Caco-2 (cell line): ENCODE results near the gene HRG. TPM values are rescaled to one million over a fixed set of nuclear protein-coding genes. Genes with fewer than 3 reads are reported as not detected.
A peak's percentile ranks its signal among the peaks of the same experiment; 100 is the strongest.

Experiments used
- BruUV-seq: library from RNA; stranded (reverse); fragments of 400-500 nt; replicated peaks from 2 replicates; lab custom pipeline; 2021; lab: Mats Ljungman, UMichigan
- CTCF ChIA-PET: fragments of 300-600 bp; sonication (Branson Sonifier 250); formaldehyde crosslinking; loops from one replicate; lab custom pipeline; 2022; ENCODE audit warnings: antibody characterized with exemption; lab: Charles Lee
- POLR2A ChIA-PET: fragments of 300-600 bp; sonication (Branson Sonifier 250); formaldehyde crosslinking; loops from one replicate; lab custom pipeline; 2022; ENCODE audit warnings: antibody characterized with exemption; lab: Charles Lee
- DNase-seq, 2 experiments: peaks; one replicate each; pipeline versions ENCODE4 v3.0.0 to v3.0.0-alpha.2; 2020 to 2022
- H3K27me3 ChIP-seq: replicated peaks from 2 replicates; pipeline ENCODE4 v1.6.0; 2011; ENCODE audit warnings: low read length; ENCODE audit not compliant: control insufficient read depth, insufficient read depth
- H3K36me3 ChIP-seq: 2 replicates; pipeline ENCODE4 v1.5.1; 2011; ENCODE audit warnings: low read length; ENCODE audit not compliant: control insufficient read depth, insufficient read depth
- H3K4me1 ChIP-seq: fragments of 250-450 bp; sonication (Bioruptor Pico); 2 replicates; pipeline ENCODE4 v1.5.1; 2020; ENCODE audit warnings: mild to moderate bottlenecking
- H3K4me3 ChIP-seq: 2 replicates; pipeline ENCODE4 v1.5.1; 2011; ENCODE audit warnings: low read depth, mild to moderate bottlenecking, control low read depth, low read length
- H3K9me3 ChIP-seq: fragments of 250-450 bp; sonication (Bioruptor Pico); 2 replicates; pipeline ENCODE4 v1.5.1; 2020; ENCODE audit warnings: mild to moderate bottlenecking, moderate library complexity
- H3K27ac Mint-ChIP-seq: one replicate; pipeline ENCODE4 v1.8.0; 2022; ENCODE audit warnings: mixed read lengths; ENCODE audit not compliant: unreplicated experiment
- H3K27me3 Mint-ChIP-seq: one replicate; pipeline ENCODE4 v1.8.0; 2022; ENCODE audit warnings: mixed read lengths; ENCODE audit not compliant: insufficient read depth, unreplicated experiment
- H3K36me3 Mint-ChIP-seq: one replicate; pipeline ENCODE4 v1.8.0; 2022; ENCODE audit warnings: mild to moderate bottlenecking, mixed read lengths; ENCODE audit not compliant: insufficient read depth, unreplicated experiment
- H3K4me1 Mint-ChIP-seq: one replicate; pipeline ENCODE4 v1.8.0; 2022; ENCODE audit warnings: low read depth, mixed read lengths; ENCODE audit not compliant: unreplicated experiment
- H3K4me3 Mint-ChIP-seq: one replicate; pipeline ENCODE4 v1.8.0; 2022; ENCODE audit warnings: mild to moderate bottlenecking, moderate library complexity, mixed read lengths; ENCODE audit not compliant: unreplicated experiment
- H3K9me3 Mint-ChIP-seq: one replicate; pipeline ENCODE4 v1.8.0; 2022; ENCODE audit warnings: mixed read lengths; ENCODE audit not compliant: unreplicated experiment
- intact Hi-C: fragments of 100-400 bp; cut with micrococcal nuclease; formaldehyde crosslinking; loops from one replicate; pipeline ENCODE4 v1.10.0; 2022; ENCODE audit not compliant: unreplicated experiment
- total RNA-seq: library from RNA; stranded (reverse); gene quantifications from 2 replicates; pipeline ENCODE4 v1.2.3, GENCODE V29; 2022
- TF ChIP-seq, protein P1 (sequence below), 2 experiments: fragments of 200-600 bp in 1 of 2; IDR thresholded peaks; 1 replicate in 1 of 2; 2 replicates in 1 of 2; pipeline versions ENCODE4 v1.5.1 to v1.8.0; 2011 to 2022; ENCODE audit warnings: antibody characterized with exemption in 1 of 2, control low read depth in 1 of 2, inconsistent platforms in 1 of 2, low read depth in 1 of 2, low read length in 1 of 2, mild to moderate bottlenecking in 1 of 2, moderate library complexity in 1 of 2; ENCODE audit not compliant: insufficient read depth in 1 of 2, severe bottlenecking in 1 of 2, unreplicated experiment in 1 of 2

The HRG gene
- total RNA-seq, 1 experiment from 2014 or later = not detected

DNA sequence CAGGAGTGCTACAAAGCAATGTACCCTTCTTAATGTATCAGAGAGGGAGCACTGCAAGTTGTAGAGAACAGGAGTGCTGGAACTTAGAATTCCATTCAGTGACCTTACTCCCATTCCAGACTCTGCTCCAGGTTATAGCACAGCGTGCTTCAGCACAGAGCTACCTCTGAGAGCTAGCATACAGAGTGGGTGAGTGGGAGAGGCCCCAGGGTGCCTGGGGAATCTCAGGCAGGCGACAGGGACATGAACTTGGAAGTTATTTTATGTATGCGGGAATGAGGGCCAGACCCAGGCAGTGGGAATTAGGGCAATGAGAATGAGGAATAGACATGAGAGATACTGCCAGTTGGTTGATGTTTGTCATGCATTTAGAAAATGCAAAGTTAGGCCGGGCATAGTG is 47.7 kb downstream of the HRG start:
- ChIA-PET CTCF (no interaction called here), POLR2A (no interaction called here)
- intact Hi-C loops = no loop called here
- no peak overlapping the region for H3K4me3 Mint-ChIP-seq
- Histone ChIP-seq H3K4me1 (peaks cover 11% of the 10 kb centered on the region), H3K4me3 (no peak overlapping the region), H3K36me3 (no peaks in the 10 kb centered on the region), H3K27me3 (no peaks in the 10 kb centered on the region), H3K9me3 (no peaks in the 10 kb centered on the region)
- DNase-seq = no peak
- H3K36me3 Mint-ChIP-seq = no peaks in the 10 kb centered on the region
- no TSS peak for BruUV-seq
- no peaks in the 10 kb centered on the region for H3K27me3 Mint-ChIP-seq
- TF ChIP-seq, protein P1, sequence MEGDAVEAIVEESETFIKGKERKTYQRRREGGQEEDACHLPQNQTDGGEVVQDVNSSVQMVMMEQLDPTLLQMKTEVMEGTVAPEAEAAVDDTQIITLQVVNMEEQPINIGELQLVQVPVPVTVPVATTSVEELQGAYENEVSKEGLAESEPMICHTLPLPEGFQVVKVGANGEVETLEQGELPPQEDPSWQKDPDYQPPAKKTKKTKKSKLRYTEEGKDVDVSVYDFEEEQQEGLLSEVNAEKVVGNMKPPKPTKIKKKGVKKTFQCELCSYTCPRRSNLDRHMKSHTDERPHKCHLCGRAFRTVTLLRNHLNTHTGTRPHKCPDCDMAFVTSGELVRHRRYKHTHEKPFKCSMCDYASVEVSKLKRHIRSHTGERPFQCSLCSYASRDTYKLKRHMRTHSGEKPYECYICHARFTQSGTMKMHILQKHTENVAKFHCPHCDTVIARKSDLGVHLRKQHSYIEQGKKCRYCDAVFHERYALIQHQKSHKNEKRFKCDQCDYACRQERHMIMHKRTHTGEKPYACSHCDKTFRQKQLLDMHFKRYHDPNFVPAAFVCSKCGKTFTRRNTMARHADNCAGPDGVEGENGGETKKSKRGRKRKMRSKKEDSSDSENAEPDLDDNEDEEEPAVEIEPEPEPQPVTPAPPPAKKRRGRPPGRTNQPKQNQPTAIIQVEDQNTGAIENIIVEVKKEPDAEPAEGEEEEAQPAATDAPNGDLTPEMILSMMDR (IDR thresholded peaks at IDR 0.05; ENCODE audit: insufficient read depth in 1 of 2, low read depth in 1 of 2, low read length in 1 of 2, severe bottlenecking in 1 of 2, unreplicated experiment in 1 of 2) = no peak
- H3K27ac Mint-ChIP-seq = no peak overlapping the region
- no peaks in the 10 kb centered on the region for H3K9me3 Mint-ChIP-seq
- H3K4me1 Mint-ChIP-seq = peaks cover 6% of the 10 kb centered on the region

DNA sequence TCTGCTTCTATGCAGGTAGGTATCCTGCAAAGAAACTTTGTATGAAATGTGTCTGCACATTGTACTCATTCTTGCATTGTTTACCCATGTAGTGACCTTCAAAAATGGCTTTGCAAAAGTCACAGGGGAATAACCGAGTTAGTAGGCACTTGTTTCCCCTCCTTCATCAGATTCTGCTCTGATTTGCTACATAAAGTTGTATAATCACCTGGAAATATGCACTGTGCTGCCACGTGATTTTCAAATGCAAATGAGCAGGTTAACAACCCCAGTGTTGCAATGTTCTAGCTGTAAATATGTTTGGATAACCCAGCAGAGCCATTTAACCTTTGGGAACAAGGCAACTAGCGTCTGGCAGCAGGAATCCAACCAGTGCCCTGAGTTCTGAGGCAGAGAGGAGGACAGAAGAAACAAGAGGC is 51.2 kb downstream of the HRG start, which contains the start of gene KNG1:
Gene KNG1, plus strand, starts transcription at position 321 of the 419 bp plus-strand sequence. CDS start 184 bp downstream, outside the sequence.
- CTCF ChIA-PET = interaction anchor here (1.0 kb wide), 1 partner anchor 102 kb away, joined by 3 read pairs; no protein-coding TSS in a partner anchor
- Mint-ChIP-seq H3K27me3 (no peaks in the 10 kb centered on the region), H3K9me3 (no peaks in the 10 kb centered on the region), H3K27ac (no peak within 1 kb of the TSS), H3K4me3 (no peak within 1 kb of the TSS), H3K36me3 (no peaks in the 10 kb centered on the region), H3K4me1 (peaks cover 6% of the 10 kb centered on the region)
- TF ChIP-seq, protein P1 (IDR thresholded peaks at IDR 0.05; ENCODE audit: insufficient read depth in 1 of 2, low read depth in 1 of 2, low read length in 1 of 2, severe bottlenecking in 1 of 2, unreplicated experiment in 1 of 2) = no peak
- DNase-seq = peak; percentile 26 to 36
- H3K4me3 ChIP-seq = no peak within 1 kb of the TSS
- POLR2A ChIA-PET = no interaction called here
- intact Hi-C loops = no loop called here
- H3K4me1 ChIP-seq = peaks cover 14% of the 10 kb centered on the region
- no peaks in the 10 kb centered on the region for H3K9me3 ChIP-seq
- no TSS peak for BruUV-seq
- H3K36me3 ChIP-seq = no peaks in the 10 kb centered on the region
- H3K27me3 ChIP-seq = no peaks in the 10 kb centered on the region

DNA sequence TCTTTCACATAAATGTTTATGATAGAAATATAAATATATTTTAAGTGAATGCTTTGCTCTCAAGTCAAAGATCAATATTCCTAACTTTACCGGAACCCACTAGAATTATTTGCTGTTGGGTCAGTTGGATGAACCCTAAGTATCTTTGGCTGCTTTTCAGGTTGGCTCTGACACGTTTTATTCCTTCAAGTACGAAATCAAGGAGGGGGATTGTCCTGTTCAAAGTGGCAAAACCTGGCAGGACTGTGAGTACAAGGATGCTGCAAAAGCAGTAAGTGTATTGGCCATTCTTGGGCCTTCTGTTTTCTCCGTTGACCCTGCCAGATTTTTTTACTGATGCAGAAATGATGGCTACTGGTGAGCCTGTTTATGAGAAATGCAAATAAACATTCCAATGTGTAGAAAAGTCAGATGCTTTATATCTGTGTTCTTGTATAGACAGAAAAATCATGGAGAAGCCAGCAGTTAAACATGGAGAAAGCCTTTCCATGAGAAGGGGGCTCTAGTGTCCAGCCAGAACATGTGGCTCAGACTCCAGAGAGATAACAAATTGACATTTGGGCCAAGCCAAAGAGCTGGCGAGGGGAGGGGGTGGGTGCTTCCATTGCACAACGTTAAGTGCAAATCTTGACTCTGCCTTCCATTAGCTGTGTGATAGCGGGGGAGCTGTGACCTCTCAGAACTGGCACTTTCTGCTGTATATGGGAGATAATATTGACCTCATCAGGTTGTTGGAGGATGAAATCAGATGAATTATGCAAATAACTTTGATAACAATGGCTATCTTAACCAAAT is 54.3 kb downstream of the HRG start:
- no TSS peak for BruUV-seq
- no peak overlapping the region for H3K4me3 Mint-ChIP-seq

More for the DNA sequence above, 54.3 kb downstream of the HRG start:
- no peaks in the 10 kb centered on the region for H3K36me3 Mint-ChIP-seq
- ChIA-PET CTCF (no interaction called here), POLR2A (no interaction called here)
- H3K27ac Mint-ChIP-seq = no peak overlapping the region
- no peak for DNase-seq
- H3K4me1 Mint-ChIP-seq = no peaks in the 10 kb centered on the region
- Histone ChIP-seq H3K36me3 (no peaks in the 10 kb centered on the region), H3K4me1 (peaks cover 14% of the 10 kb centered on the region), H3K9me3 (no peaks in the 10 kb centered on the region), H3K27me3 (no peaks in the 10 kb centered on the region), H3K4me3 (no peak overlapping the region)
- intact Hi-C loops = no loop called here
- H3K27me3 Mint-ChIP-seq = no peaks in the 10 kb centered on the region
- no peaks in the 10 kb centered on the region for H3K9me3 Mint-ChIP-seq
- TF ChIP-seq, protein P1 (IDR thresholded peaks at IDR 0.05; ENCODE audit: insufficient read depth in 1 of 2, low read depth in 1 of 2, low read length in 1 of 2, severe bottlenecking in 1 of 2, unreplicated experiment in 1 of 2) = no peak
